GM21576 (cell line): Measurements from ENCODE around the gene OR5C1.
"Not testable (repeated sequence)": the region's sequence is repeated elsewhere in the genome, so short reads cannot be mapped to it uniquely, and the experiment has no call there.

Experiments
- ATAC-seq: cut with Tn5 transposase; IDR thresholded peaks from one replicate; pipeline ENCODE4 v1.9.1; 2021; ENCODE audit warnings: mild to moderate bottlenecking, moderate library complexity; ENCODE audit not compliant: unreplicated experiment

Gene OR5C1

GRCh38 chr9:122810306-122810946 lies 21.7 kb downstream of the OR5C1 start:
- ATAC-seq, result peak; percentile 86

GRCh38 chr9:122812736-122813135 lies 24.0 kb downstream of the OR5C1 start:
- ATAC-seq, result no peak

GRCh38 chr9:122814545-122814944 lies 25.8 kb downstream of the OR5C1 start:
- no peak for ATAC-seq

- no peak for ATAC-seq
Observed at GRCh38 chr9:122815544-122815943, 26.8 kb downstream of the OR5C1 start.

- ATAC-seq, result no peak
Observed at GRCh38 chr9:122816163-122816867, 27.6 kb downstream of the OR5C1 start.

GRCh38 chr9:122819326-122819725 lies 30.6 kb downstream of the OR5C1 start:
- no peak for ATAC-seq

- no peak for ATAC-seq
Observed at GRCh38 chr9:122819791-122820489, 31.2 kb downstream of the OR5C1 start.

- ATAC-seq, result no peak
Observed at GRCh38 chr9:122820490-122820845, 31.7 kb downstream of the OR5C1 start.

- ATAC-seq, result no peak
Observed at GRCh38 chr9:122821278-122821943, 32.7 kb downstream of the OR5C1 start.

GRCh38 chr9:122822056-122822455 lies 33.3 kb downstream of the OR5C1 start:
- ATAC-seq, result no peak

- ATAC-seq, result no peak
Observed at GRCh38 chr9:122822938-122823337, 34.2 kb downstream of the OR5C1 start.

GRCh38 chr9:122827761-122828093 lies 39.0 kb downstream of the OR5C1 start:
- peak; percentile 4 for ATAC-seq

GRCh38 chr9:122828965-122829284 lies 40.2 kb downstream of the OR5C1 start:
- ATAC-seq, result not testable (repeated sequence)

GRCh38 chr9:122832194-122832593 lies 43.5 kb downstream of the OR5C1 start:
- no peak for ATAC-seq

GRCh38 chr9:122835313-122835731 lies 46.6 kb downstream of the OR5C1 start:
- ATAC-seq, result no peak

- no peak for ATAC-seq
Observed at GRCh38 chr9:122837266-122837850, 48.6 kb downstream of the OR5C1 start.

- ATAC-seq, result not testable (repeated sequence)
Observed at GRCh38 chr9:122838441-122838840, 49.7 kb downstream of the OR5C1 start.
